Right lobe of liver (tissue), 6 donors: ENCODE results near the gene ASPHD1. TPM values are rescaled to one million over a fixed set of nuclear protein-coding genes. Genes with fewer than 3 reads are reported as not detected.

Experiments
- ATAC-seq, 4 donors: fragments of 200-7000 bp; cut with Tn5 transposase; one replicate each; pipeline ENCODE4 v1.9.1; 2020; ENCODE audit warnings: mild to moderate bottlenecking in 4 of 4, moderate library complexity in 4 of 4
- DNase-seq, 3 donors: peaks; one replicate each; pipeline ENCODE4 v3.0.0-alpha.2; 2020
- H3K27ac ChIP-seq, 3 donors: fragments of 200-600 bp; one replicate each; pipeline ENCODE4 v1.8.0; 2022
- H3K27me3 ChIP-seq, 2 donors: fragments of 200-600 bp; one replicate each; pipeline ENCODE4 v1.8.0; 2022
- H3K36me3 ChIP-seq, 4 donors: fragments of 200-600 bp; sonication (generic) in 1 of 4; one replicate each; pipeline versions ENCODE4 v1.5.1 to v1.8.0; 2017 to 2022; ENCODE audit warnings: control low read depth in 1 of 4
- H3K4me1 ChIP-seq, 4 donors: fragments of 200-600 bp; sonication (generic) in 1 of 4; one replicate each; pipeline versions ENCODE4 v1.5.1 to v1.8.0; 2017 to 2022; ENCODE audit warnings: control low read depth in 1 of 4
- H3K4me3 ChIP-seq, 3 donors: fragments of 200-600 bp; one replicate each; pipeline ENCODE4 v1.8.0; 2022
- H3K9me3 ChIP-seq, 4 donors: fragments of 200-600 bp; sonication (generic) in 1 of 4; one replicate each; pipeline versions ENCODE4 v1.5.1 to v1.8.0; 2017 to 2022; ENCODE audit warnings: control low read depth in 1 of 4
- POLR2A ChIP-seq: fragments of 450-650 bp; IDR thresholded peaks from one replicate; pipeline ENCODE4 v1.6.1; 2017; ENCODE audit warnings: antibody characterized with exemption, mild to moderate bottlenecking
- WGBS: methylation state at CpG from one replicate; pipeline ENCODE4 v1.1.6; 2018; ENCODE audit warnings: low coverage, low lambda C conversion rate; ENCODE audit not compliant: insufficient coverage; ENCODE audit errors: missing lambda C conversion rate; 5-methylcytosine and 5-hydroxymethylcytosine counted together
- intact Hi-C, 2 donors: fragments of 100-400 bp; cut with DNase I; formaldehyde crosslinking; loops; one replicate each; pipeline versions ENCODE4 v1.11.2 to v1.14.1; 2022
- total RNA-seq, 6 experiments: library from RNA; depleted of rRNA in 2 of 6; stranded (reverse); fragments of >200 nt in 2 of 6; fragmentation: NEBNext Ultra II Directional in 3 of 6; extraction: Animal tissue kit (Norgen Biotek cat#: 25700) in 3 of 6; gene quantifications; one replicate each; pipeline versions ENCODE4 v1.1.0 to v1.2.4, GENCODE V29; 2016 to 2023
- TF ChIP-seq, protein P1 (sequence below), 4 donors: fragments of 200-600 bp in 3 of 4; fragments of 450-650 bp in 1 of 4; IDR thresholded peaks; one replicate each; pipeline versions ENCODE4 v1.5.1 to v1.8.0; 2016 to 2022; ENCODE audit warnings: antibody characterized with exemption in 4 of 4, mild to moderate bottlenecking in 2 of 4
- donor health status: DM: no; HTN: yes; CAD: no.
- donor health status: DM: no; HTN: no; CAD: no.
- donor health status: DM: no; HTN: no; CAD: no.
- donor health status: DM: no; HTN: yes; CAD: no.
- donor health status: DM: no; HTN: yes; CAD: no.

The ASPHD1 gene
- total RNA-seq, 6 experiments from 2014 or later = 0.38 to 0.50 TPM; not detected in 4

DNA sequence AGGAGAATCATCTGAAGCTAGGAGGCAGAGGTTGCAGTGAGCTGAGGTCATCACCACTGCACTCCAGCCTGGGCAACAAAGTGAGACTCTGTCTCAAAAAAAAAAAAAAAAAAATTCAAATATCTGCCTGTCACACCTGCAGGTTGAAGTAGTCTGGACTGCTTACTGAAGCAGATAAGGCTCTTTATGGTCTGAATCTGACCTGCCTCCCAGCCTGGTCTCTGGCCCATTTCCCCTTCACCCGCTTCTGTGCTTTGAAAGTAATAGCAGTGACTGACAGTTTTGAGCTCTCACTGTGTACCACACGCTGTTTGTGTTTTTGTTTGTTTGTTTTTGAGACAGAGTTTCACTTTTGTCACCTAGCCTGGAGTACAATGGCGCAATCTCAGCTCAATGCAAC, 6.7 kb upstream of the ASPHD1 start:
- no peak for TF ChIP-seq POLR2A
- TF ChIP-seq, protein P1, sequence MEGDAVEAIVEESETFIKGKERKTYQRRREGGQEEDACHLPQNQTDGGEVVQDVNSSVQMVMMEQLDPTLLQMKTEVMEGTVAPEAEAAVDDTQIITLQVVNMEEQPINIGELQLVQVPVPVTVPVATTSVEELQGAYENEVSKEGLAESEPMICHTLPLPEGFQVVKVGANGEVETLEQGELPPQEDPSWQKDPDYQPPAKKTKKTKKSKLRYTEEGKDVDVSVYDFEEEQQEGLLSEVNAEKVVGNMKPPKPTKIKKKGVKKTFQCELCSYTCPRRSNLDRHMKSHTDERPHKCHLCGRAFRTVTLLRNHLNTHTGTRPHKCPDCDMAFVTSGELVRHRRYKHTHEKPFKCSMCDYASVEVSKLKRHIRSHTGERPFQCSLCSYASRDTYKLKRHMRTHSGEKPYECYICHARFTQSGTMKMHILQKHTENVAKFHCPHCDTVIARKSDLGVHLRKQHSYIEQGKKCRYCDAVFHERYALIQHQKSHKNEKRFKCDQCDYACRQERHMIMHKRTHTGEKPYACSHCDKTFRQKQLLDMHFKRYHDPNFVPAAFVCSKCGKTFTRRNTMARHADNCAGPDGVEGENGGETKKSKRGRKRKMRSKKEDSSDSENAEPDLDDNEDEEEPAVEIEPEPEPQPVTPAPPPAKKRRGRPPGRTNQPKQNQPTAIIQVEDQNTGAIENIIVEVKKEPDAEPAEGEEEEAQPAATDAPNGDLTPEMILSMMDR (IDR thresholded peaks at IDR 0.05) = no peak
- WGBS = 94% methylated on average over 2 of the region's 3 CpGs
- H3K27me3 ChIP-seq = no peaks in the 10 kb centered on the region
- intact Hi-C loops = no loop called here
- H3K4me3 ChIP-seq = no peak overlapping the region
- H3K36me3 ChIP-seq = no peaks in the 10 kb centered on the region
- no peaks in the 10 kb centered on the region for H3K9me3 ChIP-seq
- DNase-seq (no peak), ATAC-seq (no peak)
- no peaks in the 10 kb centered on the region for H3K4me1 ChIP-seq
- no peak overlapping the region for H3K27ac ChIP-seq

DNA sequence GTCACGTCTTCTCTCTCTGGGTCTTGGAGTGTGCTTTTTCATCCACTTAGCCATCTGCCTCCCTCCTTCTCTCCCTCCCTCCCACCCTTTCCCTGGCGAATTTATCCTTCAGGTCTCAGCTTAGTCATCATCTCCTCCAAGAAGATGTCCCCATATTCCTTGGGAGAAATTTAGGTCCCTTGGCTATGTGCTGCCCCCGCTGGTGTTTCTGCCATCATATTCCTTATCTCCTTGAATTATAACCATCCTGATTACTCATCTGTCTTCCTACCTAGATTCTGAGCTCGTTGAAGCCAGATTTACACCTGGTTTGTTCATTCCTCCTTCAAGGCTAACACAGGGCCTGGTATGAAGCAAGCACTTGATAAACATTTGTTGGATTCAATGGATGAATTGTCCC, 5.9 kb upstream of the ASPHD1 start:
- WGBS = 47% methylated on average over 3 of the region's 4 CpGs
- no peak for ATAC-seq
- intact Hi-C loops = no loop called here

DNA sequence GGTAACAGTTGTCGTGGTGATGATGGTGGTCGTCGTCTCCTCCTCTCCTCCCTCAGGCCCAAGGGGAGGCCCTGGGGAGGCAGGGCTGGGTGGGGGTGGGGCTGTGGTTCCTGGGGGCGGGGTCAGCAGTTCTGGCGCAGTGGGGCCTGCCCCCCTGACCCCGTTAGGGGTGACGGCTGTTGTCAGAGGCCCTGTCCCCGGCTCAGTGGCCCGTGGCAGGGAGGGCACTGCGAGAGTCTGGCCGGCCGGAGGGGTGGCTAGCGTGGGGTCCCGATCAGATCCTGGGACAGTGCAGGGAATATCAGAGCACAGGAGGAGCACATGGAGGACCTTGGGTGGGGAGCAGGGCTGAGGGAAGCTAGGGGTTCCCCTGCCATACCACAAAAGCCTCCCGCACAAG, 3.4 kb upstream of the ASPHD1 start:
- intact Hi-C loops = no loop called here
- H3K4me3 ChIP-seq = no peak overlapping the region
- no peak overlapping the region for H3K27ac ChIP-seq
- no peak for ATAC-seq
- H3K27me3 ChIP-seq = no peaks in the 10 kb centered on the region
- H3K4me1 ChIP-seq = no peaks in the 10 kb centered on the region
- H3K36me3 ChIP-seq = no peaks in the 10 kb centered on the region
- no peak for TF ChIP-seq POLR2A
- TF ChIP-seq, protein P1 (IDR thresholded peaks at IDR 0.05) = no peak
- WGBS = 35% methylated on average over 5 of the region's 15 CpGs
- no peaks in the 10 kb centered on the region for H3K9me3 ChIP-seq
- DNase-seq = no peak

More for the DNA sequence above, 5.9 kb upstream of the ASPHD1 start:
- H3K9me3 ChIP-seq = no peaks in the 10 kb centered on the region
- no peaks in the 10 kb centered on the region for H3K4me1 ChIP-seq
- no peaks in the 10 kb centered on the region for H3K27me3 ChIP-seq
- H3K27ac ChIP-seq = no peak overlapping the region
- H3K4me3 ChIP-seq = no peak overlapping the region
- TF ChIP-seq, protein P1 (IDR thresholded peaks at IDR 0.05) = no peak
- no peak for TF ChIP-seq POLR2A
- DNase-seq = no peak
- no peaks in the 10 kb centered on the region for H3K36me3 ChIP-seq

DNA sequence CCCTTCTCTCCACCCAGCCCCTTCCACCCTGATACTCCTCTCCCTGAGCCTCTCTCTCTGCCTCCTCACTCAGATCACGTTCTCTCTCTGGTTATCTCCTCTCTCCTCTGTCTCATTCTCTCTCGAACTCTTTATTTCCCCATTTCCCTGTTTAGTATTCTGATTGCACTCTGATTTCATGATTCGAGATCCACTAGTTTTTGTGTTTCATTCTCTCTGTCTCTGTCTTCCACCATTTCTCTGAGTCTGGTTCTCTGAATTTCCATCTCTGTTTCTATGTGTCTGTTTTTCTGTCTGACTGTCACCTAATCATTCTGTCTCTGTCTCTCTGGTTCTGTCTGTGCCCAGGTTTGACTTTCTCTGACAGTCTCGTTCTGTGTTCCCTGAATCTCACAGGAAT, 3.0 kb upstream of the ASPHD1 start:
- intact Hi-C loops = no loop called here
- Histone ChIP-seq H3K4me1 (no peaks in the 10 kb centered on the region), H3K27ac (no peak overlapping the region), H3K27me3 (no peaks in the 10 kb centered on the region), H3K36me3 (no peaks in the 10 kb centered on the region), H3K4me3 (no peak overlapping the region), H3K9me3 (no peaks in the 10 kb centered on the region)
- no peak for DNase-seq
- WGBS = 25% methylated on average over 4 of the region's 4 CpGs
- no peak for ATAC-seq
- TF ChIP-seq, protein P1 (IDR thresholded peaks at IDR 0.05) = no peak
- no peak for TF ChIP-seq POLR2A
